H1 (cell line): ENCODE data around the gene HOXB5. TPM values are rescaled to one million over a fixed set of nuclear protein-coding genes. Genes with fewer than 3 reads are reported as not detected.

ENCODE experiments used
- CTCF ChIA-PET: fragments of 300-600 bp; sonication (Branson Sonifier 250); formaldehyde crosslinking; loops from one replicate; lab custom pipeline; 2021; ENCODE audit not compliant: partially characterized antibody; lab: Charles Lee
- POLR2A ChIA-PET: fragments of 300-600 bp; sonication (Branson Sonifier 250); formaldehyde crosslinking; loops from one replicate; lab custom pipeline; 2021; ENCODE audit warnings: inconsistent platforms; ENCODE audit not compliant: partially characterized antibody; lab: Charles Lee
- DNase-seq, 2 experiments: peaks; one replicate each; pipeline versions ENCODE4 v3.0.0 to v3.0.0-alpha.2; 2010 to 2022; ENCODE audit warnings: low spot score in 2 of 2, low read depth in 1 of 2, mixed read lengths in 1 of 2
- FAIRE-seq: peaks from 2 replicates; lab custom pipeline; 2011; peaks lifted over from hg19 to GRCh38; lab: Jason Lieb, UNC
- H2AFZ ChIP-seq: 2 replicates; pipeline ENCODE4 v1.8.1; 2012; ENCODE audit warnings: low read length, inconsistent platforms
- H2AK5ac ChIP-seq: 2 replicates; pipeline ENCODE4 v1.6.1; 2013; ENCODE audit warnings: low read depth, low read length
- H2BK120ac ChIP-seq: replicated peaks from 2 replicates; pipeline ENCODE3; 2013; ENCODE audit warnings: low read depth, low read length, inconsistent platforms
- H2BK12ac ChIP-seq: 2 replicates; pipeline ENCODE4 v1.6.1; 2013; ENCODE audit warnings: low read depth, low read length
- H2BK15ac ChIP-seq: 2 replicates; pipeline ENCODE4 v1.6.1; 2013; ENCODE audit warnings: low read length
- H2BK20ac ChIP-seq: 2 replicates; pipeline ENCODE4 v1.6.1; 2013; ENCODE audit warnings: low read length
- H2BK5ac ChIP-seq: 2 replicates; pipeline ENCODE4 v1.6.1; 2013; ENCODE audit warnings: low read depth, low read length
- H3K14ac ChIP-seq: 2 replicates; pipeline ENCODE4 v1.6.1; 2013; ENCODE audit warnings: inconsistent platforms; ENCODE audit not compliant: insufficient read length
- H3K18ac ChIP-seq: 2 replicates; pipeline ENCODE4 v1.6.1; 2013; ENCODE audit warnings: low read length; ENCODE audit errors: extremely low read depth
- H3K23ac ChIP-seq: 2 replicates; pipeline ENCODE4 v1.6.1; 2013; ENCODE audit warnings: inconsistent platforms; ENCODE audit not compliant: insufficient read length
- H3K23me2 ChIP-seq: 2 replicates; pipeline ENCODE4 v1.6.1; 2013; ENCODE audit warnings: low read depth, low read length
- H3K27ac ChIP-seq: 2 replicates; pipeline ENCODE4 v1.6.1; 2011; ENCODE audit warnings: low read depth, low read length, inconsistent platforms
- H3K27me3 ChIP-seq, 4 experiments: replicated peaks in 1 of 4; 1 replicate in 1 of 4; 2 replicates in 3 of 4; pipeline versions ENCODE4 v1.6.1 to v1.8.1; 2011 to 2013; ENCODE audit warnings: low read length in 3 of 4, mild to moderate bottlenecking in 3 of 4, inconsistent platforms in 2 of 4, mixed read lengths in 2 of 4, moderate library complexity in 1 of 4; ENCODE audit not compliant: control insufficient read depth in 3 of 4, insufficient read depth in 3 of 4; ENCODE audit errors: extremely low read depth in 1 of 4
- H3K36me3 ChIP-seq, 4 experiments: 2 replicates each; pipeline versions ENCODE4 v1.6.1 to v1.8.1; 2011 to 2013; ENCODE audit warnings: mild to moderate bottlenecking in 4 of 4, low read length in 3 of 4, moderate library complexity in 2 of 4, control low read depth in 1 of 4, inconsistent platforms in 1 of 4; ENCODE audit not compliant: insufficient read depth in 4 of 4, control insufficient read depth in 2 of 4
- H3K4ac ChIP-seq: replicated peaks from 2 replicates; pipeline ENCODE3; 2013; ENCODE audit warnings: low read length, low read depth, mixed read lengths, inconsistent platforms; ENCODE audit not compliant: insufficient read length
- H3K4me1 ChIP-seq, 4 experiments: replicated peaks in 1 of 4; 1 replicate in 1 of 4; 2 replicates in 3 of 4; pipeline versions ENCODE4 v1.6.1 to v1.8.1; 2011 to 2013; ENCODE audit warnings: low read length in 3 of 4, inconsistent platforms in 2 of 4, mixed read lengths in 1 of 4; ENCODE audit not compliant: insufficient read depth in 4 of 4, control insufficient read depth in 3 of 4
- H3K4me2 ChIP-seq, 2 experiments: 2 replicates each; pipeline versions ENCODE4 v1.6.1 to v1.8.1; 2011 to 2013; ENCODE audit warnings: low read depth in 2 of 2, low read length in 2 of 2, control low read depth in 1 of 2, inconsistent platforms in 1 of 2, mild to moderate bottlenecking in 1 of 2; ENCODE audit not compliant: insufficient read depth in 1 of 2
- H3K4me3 ChIP-seq, 4 experiments: fragments of 200-600, 300-600 bp in 1 of 4; sonication (generic), shearing (Covaris generic), sonication (Bioruptor Twin) in 1 of 4; 2 replicates each; pipeline versions ENCODE4 v1.5.1 to v1.8.1; 2011 to 2016; ENCODE audit warnings: low read length in 4 of 4, low read depth in 3 of 4, control low read depth in 2 of 4, inconsistent platforms in 2 of 4, mild to moderate bottlenecking in 2 of 4, mixed read lengths in 1 of 4, moderate library complexity in 1 of 4; ENCODE audit not compliant: insufficient read depth in 2 of 4; ENCODE audit errors: extremely low read depth in 1 of 4
- H3K56ac ChIP-seq: replicated peaks from 2 replicates; pipeline ENCODE3; 2013; ENCODE audit warnings: low read depth, mild to moderate bottlenecking, mixed read lengths, low read length, inconsistent platforms; ENCODE audit not compliant: insufficient read length
- H3K79me1 ChIP-seq: 2 replicates; pipeline ENCODE4 v1.6.1; 2013; ENCODE audit warnings: low read depth, low read length, control low read depth
- H3K79me2 ChIP-seq, 2 experiments: 2 replicates each; pipeline versions ENCODE4 v1.6.1 to v1.8.1; 2012 to 2013; ENCODE audit warnings: low read length in 2 of 2, mild to moderate bottlenecking in 2 of 2, inconsistent platforms in 1 of 2; ENCODE audit not compliant: insufficient read depth in 2 of 2, control insufficient read depth in 1 of 2
- H3K9ac ChIP-seq, 4 experiments: replicated peaks in 1 of 4; 1 replicate in 1 of 4; 2 replicates in 3 of 4; pipeline versions ENCODE4 v1.6.1 to v1.8.1; 2011 to 2013; ENCODE audit warnings: low read depth in 3 of 4, low read length in 3 of 4, control low read depth in 2 of 4, mild to moderate bottlenecking in 2 of 4, moderate library complexity in 2 of 4, inconsistent platforms in 1 of 4; ENCODE audit errors: extremely low read depth in 1 of 4
- H3K9me3 ChIP-seq, 2 experiments: 2 replicates each; pipeline versions ENCODE4 v1.6.1 to v1.8.1; 2012 to 2013; ENCODE audit warnings: mild to moderate bottlenecking in 2 of 2, moderate library complexity in 2 of 2, control low read depth in 1 of 2, inconsistent platforms in 1 of 2, low read depth in 1 of 2, low read length in 1 of 2, mixed read lengths in 1 of 2; ENCODE audit not compliant: insufficient read depth in 2 of 2
- H4K20me1 ChIP-seq, 2 experiments: replicated peaks in 1 of 2; 2 replicates each; pipeline versions ENCODE3 to v1.8.1; 2011 to 2013; ENCODE audit warnings: inconsistent platforms in 2 of 2, low read length in 2 of 2, mild to moderate bottlenecking in 1 of 2; ENCODE audit not compliant: insufficient read depth in 2 of 2, control insufficient read depth in 1 of 2
- H4K5ac ChIP-seq: 2 replicates; pipeline ENCODE4 v1.6.1; 2013; ENCODE audit warnings: low read length, low read depth, mixed read lengths, inconsistent platforms; ENCODE audit not compliant: insufficient read length
- H4K8ac ChIP-seq: 2 replicates; pipeline ENCODE4 v1.8.0; 2013; ENCODE audit warnings: mild to moderate bottlenecking, moderate library complexity, low read length, inconsistent platforms; ENCODE audit not compliant: insufficient read depth; ENCODE audit errors: extremely low read depth
- H4K91ac ChIP-seq: replicated peaks from 2 replicates; pipeline ENCODE3; 2013; ENCODE audit warnings: low read length, mixed read lengths, inconsistent platforms; ENCODE audit not compliant: insufficient read length
- BCL11A ChIP-seq, 2 experiments: IDR thresholded peaks; one replicate each; pipeline ENCODE4 v1.6.1; 2011; ENCODE audit warnings: low read depth in 2 of 2, low read length in 2 of 2, mild to moderate bottlenecking in 2 of 2
- CBX8 ChIP-seq: fragments of 300-800, 300-1000 bp; sonication (generic); IDR thresholded peaks from 2 replicates; pipeline ENCODE4 v1.7.1; 2016; ENCODE audit warnings: low read depth, low read length, borderline replicate concordance
- E2F6 ChIP-seq: IDR thresholded peaks from 2 replicates; pipeline ENCODE4 v1.6.1; 2012; ENCODE audit warnings: inconsistent platforms
- JUND ChIP-seq: IDR thresholded peaks from 2 replicates; pipeline ENCODE4 v1.6.1; 2011; ENCODE audit warnings: mild to moderate bottlenecking, improper control_type of control experiment, low read length
- MAX ChIP-seq: IDR thresholded peaks from 2 replicates; pipeline ENCODE4 v1.6.1; 2012; ENCODE audit warnings: inconsistent platforms
- PHF8 ChIP-seq: fragments of 200-600 bp; sonication (generic); conservative IDR thresholded peaks from 2 replicates; pipeline ENCODE4 v1.7.1; 2012; ENCODE audit warnings: low read depth, mild to moderate bottlenecking, inconsistent platforms, low read length, moderate library complexity
- POLR2A ChIP-seq, 2 experiments: IDR thresholded peaks; 1 replicate in 1 of 2; 2 replicates in 1 of 2; pipeline ENCODE4 v1.6.1; 2011; ENCODE audit warnings: low read depth in 2 of 2, low read length in 2 of 2, mild to moderate bottlenecking in 2 of 2; ENCODE audit errors: control extremely low read depth in 1 of 2
- TAF1 ChIP-seq: IDR thresholded peaks from 2 replicates; pipeline ENCODE4 v1.6.1; 2011; ENCODE audit warnings: mild to moderate bottlenecking, low read depth, low read length
- TAF7 ChIP-seq: optimal IDR thresholded peaks from 2 replicates; pipeline ENCODE3; 2011; ENCODE audit warnings: low read depth, mild to moderate bottlenecking, inconsistent platforms, low read length, moderate library complexity, borderline replicate concordance
- TBP ChIP-seq: IDR thresholded peaks from 2 replicates; pipeline ENCODE4 v1.6.1; 2011; ENCODE audit warnings: low read depth, low read length, improper control_type of control experiment
- YY1 ChIP-seq: IDR thresholded peaks from 2 replicates; pipeline ENCODE4 v1.6.1; 2011; ENCODE audit warnings: low read depth, mild to moderate bottlenecking, low read length
- WGBS, 2 experiments: shearing (Covaris generic) in 1 of 2; methylation state at CpG; one replicate each; pipeline versions ENCODE4 v1.1.6 to v1.1.7; 2013 to 2015; ENCODE audit warnings: low lambda C conversion rate in 2 of 2, mixed read lengths in 2 of 2, inconsistent platforms in 1 of 2, low coverage in 1 of 2, missing lambda C conversion rate in 1 of 2; ENCODE audit not compliant: insufficient replicate concordance in 2 of 2, insufficient coverage in 1 of 2, insufficient read length in 1 of 2; ENCODE audit errors: extremely low coverage in 1 of 2, missing lambda C conversion rate in 1 of 2; 5-methylcytosine and 5-hydroxymethylcytosine counted together
- polyA plus RNA-seq, 7 experiments: library from polyadenylated mRNA; depleted of rRNA in 3 of 7; stranded (reverse) in 5 of 7; unstranded in 2 of 7; fragments of >200 nt in 5 of 7; fragments of 200-250 nt in 2 of 7; gene quantifications; 1 replicate in 5 of 7; 2 replicates in 1 of 7; 4 replicates in 1 of 7; pipeline versions ENCODE4 v1.2.1 to v1.2.3, GENCODE V29; 2011 to 2013; ENCODE audit warnings: missing spikeins in 2 of 7, mixed read lengths in 2 of 7
- total RNA-seq: library from RNA; stranded (reverse); fragmentation: NEBNext Ultra II Directional; extraction: Animal tissue kit (Norgen Biotek cat#: 25700); gene quantifications from 2 replicates; pipeline ENCODE4 v1.2.1, GENCODE V29; 2021

HOXB5 gene
- total and polyA plus RNA-seq, 2 of the 8 experiments (the other 6 are each of a cell fraction or from before 2014, with no cell fraction given) = not detected

DNA sequence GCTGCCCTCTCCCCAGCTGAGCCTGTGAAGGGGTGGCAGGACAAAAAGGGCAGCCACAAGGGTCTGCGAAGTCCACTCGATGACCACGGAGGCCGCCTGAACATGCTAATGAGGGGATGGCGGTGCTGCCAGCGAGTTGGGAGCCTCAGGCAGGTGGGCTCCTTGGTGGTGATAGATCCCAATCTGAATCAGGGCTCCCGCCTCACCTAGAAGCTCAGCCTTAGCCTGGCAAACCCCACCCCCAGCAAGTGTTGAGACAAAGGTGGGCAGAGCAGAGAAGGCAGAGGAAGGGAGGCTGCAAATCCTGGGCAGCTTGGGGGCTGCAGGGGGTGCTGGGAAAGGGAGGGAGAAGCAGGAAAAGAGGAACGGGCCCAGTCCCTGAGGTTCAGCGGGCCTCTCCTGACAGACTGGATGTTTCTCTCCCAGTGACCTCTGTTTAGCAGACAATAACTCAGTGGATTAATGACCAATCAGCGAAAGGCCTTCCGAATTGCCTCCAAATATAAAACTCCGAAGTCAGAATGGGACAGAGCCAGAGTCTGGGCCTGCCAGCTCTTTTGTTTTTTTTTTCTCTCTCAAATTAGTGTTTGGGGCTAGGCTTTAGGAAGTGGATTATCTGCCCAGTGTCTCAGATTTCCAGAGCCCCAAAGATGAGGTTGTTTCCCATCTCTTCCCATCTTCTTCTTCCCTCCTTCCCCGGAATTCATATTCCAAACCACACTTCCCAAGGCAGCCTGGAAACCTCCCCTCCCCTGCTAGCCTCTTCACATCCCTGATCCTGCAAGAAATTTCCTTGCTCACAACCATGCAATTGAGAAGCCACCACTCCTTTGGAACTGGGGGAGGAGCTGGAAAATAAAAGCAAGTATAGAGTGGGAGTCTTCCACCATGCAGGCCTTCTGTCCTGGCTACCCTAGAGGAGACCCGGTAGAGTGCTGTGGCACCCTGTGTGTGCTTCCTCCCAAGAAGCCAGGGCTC, 33.5 kb downstream of the HOXB5 start:
- H3K79me2 ChIP-seq = no peaks in the 10 kb centered on the region
- H4K20me1 ChIP-seq = peaks cover 15 to 28% of the 10 kb centered on the region in 2 experiments
- H3K27ac ChIP-seq = no peak overlapping the region
- H2BK5ac ChIP-seq = no peak overlapping the region
- no peak overlapping the region for H2BK12ac ChIP-seq
- WGBS, 2 experiments = 23% methylated on average over 12 of the region's 14 CpGs; no CpG with 5 or more reads in 1 of the 2 experiments
- POLR2A ChIA-PET = no interaction called here
- H4K8ac ChIP-seq = no peak overlapping the region
- peaks cover 4% of the 10 kb centered on the region; the same call in 1 of the 2 replicates for H3K23me2 ChIP-seq
- H3K79me1 ChIP-seq = no peaks in the 10 kb centered on the region
- no peak overlapping the region for H3K9ac ChIP-seq
- H4K91ac ChIP-seq = no peak overlapping the region
- FAIRE-seq (no peak), DNase-seq (no peak)
- peaks cover 99 to 100% (median 99%) of the 10 kb centered on the region in 4 experiments for H3K27me3 ChIP-seq
- CTCF ChIA-PET = interaction anchor here (0.5 to 1.8 kb wide), 14 partner anchors 10 to 444 kb away, joined by 3 to 8 read pairs (median 3); partner anchors contain the start of genes HOXB5 and HOXB9
- no peaks in the 10 kb centered on the region for H3K9me3 ChIP-seq
- H3K4ac ChIP-seq = no peak overlapping the region
- no peak overlapping the region for H3K14ac ChIP-seq
- peaks cover 0 to 8% (median 3%) of the 10 kb centered on the region in 4 experiments; a peak in 4 of 7 replicates for H3K4me1 ChIP-seq
- H2BK20ac ChIP-seq = no peak overlapping the region
- H2BK15ac ChIP-seq = no peak overlapping the region
- no peak overlapping the region for H2AK5ac ChIP-seq
- no peak overlapping the region for H2AFZ ChIP-seq
- H3K23ac ChIP-seq = no peak overlapping the region
- no peak overlapping the region for H3K4me3 ChIP-seq
- no peak overlapping the region; the same call in 1 of the 2 replicates for H3K18ac ChIP-seq
- H3K36me3 ChIP-seq = peaks cover 0 to 5% (median 0%) of the 10 kb centered on the region in 4 experiments; a peak in 1 of 8 replicates
- no peak overlapping the region for H2BK120ac ChIP-seq
- no peak overlapping the region for H3K56ac ChIP-seq
- no peak overlapping the region for H3K4me2 ChIP-seq
- no peak overlapping the region for H4K5ac ChIP-seq
- TF ChIP-seq BCL11A (IDR thresholded peaks at IDR 0.05; ENCODE audit: low read depth in 2 of 2, low read length in 2 of 2) = no peak
- no peak for TF ChIP-seq TAF1
- TF ChIP-seq YY1 = no peak
- no peak for TF ChIP-seq TAF7
- no peak for TF ChIP-seq JUND
- no peak for TF ChIP-seq MAX
- no peak for TF ChIP-seq TBP
- TF ChIP-seq CBX8 = peak; percentile 51; the same call in 1 of the 2 replicates
- no peak for TF ChIP-seq E2F6
- TF ChIP-seq POLR2A (IDR thresholded peaks at IDR 0.05; ENCODE audit: control extremely low read depth in 1 of 2, low read depth in 2 of 2, low read length in 2 of 2) = no peak
- no peak for TF ChIP-seq PHF8
